ENCODE data around the gene WRNIP1. TPM values are rescaled to one million over a fixed set of nuclear protein-coding genes. Genes with fewer than 3 reads are reported as not detected.

WRNIP1 gene
- total and polyA plus RNA-seq, 2 of the 13 experiments (the other 11 are each of a cell fraction or from before 2014, with no cell fraction given): 77.7 to 90.3 TPM

DNA sequence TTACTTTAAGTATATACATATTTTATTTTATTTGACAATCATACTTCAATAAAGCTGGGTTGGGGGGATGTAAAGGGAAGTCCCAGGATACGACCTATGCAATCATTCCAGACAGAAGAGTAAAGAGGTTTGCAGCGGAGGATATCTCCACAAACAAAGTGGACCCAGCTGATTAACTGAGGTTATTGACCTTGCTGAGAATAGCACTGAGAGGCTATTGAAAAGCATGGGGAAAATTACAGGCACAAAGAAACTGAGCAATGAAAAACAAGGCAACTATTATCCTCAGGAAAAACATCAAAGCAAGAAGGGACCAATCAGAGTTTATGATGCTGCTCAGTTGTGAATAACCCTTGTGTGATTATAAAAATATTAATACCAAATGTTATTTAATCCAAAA lies 43.8 kb downstream of the WRNIP1 start (continued):
- TF ChIP-seq USF2 (IDR thresholded peaks at IDR 0.05; ENCODE audit: low read depth, low read length) (no peak), USF2 (CRISPR knock-in tag; IDR thresholded peaks at IDR 0.05; ENCODE audit: borderline replicate concordance) (no peak), ZKSCAN1 (IDR thresholded peaks at IDR 0.05; ENCODE audit: low read length) (no peak), ZSCAN29 (CRISPR knock-in tag; conservative IDR thresholded peaks at IDR 0.05) (no peak), ZNF124 (CRISPR knock-in tag; IDR thresholded peaks at IDR 0.05) (no peak), NAIF1 (CRISPR knock-in tag; IDR thresholded peaks at IDR 0.05; ENCODE audit: borderline replicate concordance) (no peak), ZNF253 (CRISPR knock-in tag; IDR thresholded peaks at IDR 0.05; ENCODE audit: borderline replicate concordance) (no peak), CREM (IDR thresholded peaks at IDR 0.05) (no peak), CREM (CRISPR knock-in tag; IDR thresholded peaks at IDR 0.05) (no peak), ZNF205 (CRISPR knock-in tag; IDR thresholded peaks at IDR 0.05) (no peak), ZFY (CRISPR knock-in tag; IDR thresholded peaks at IDR 0.05) (no peak), ZNF652 (CRISPR knock-in tag; IDR thresholded peaks at IDR 0.05; ENCODE audit: borderline replicate concordance, low read depth) (no peak), ZSCAN21 (CRISPR knock-in tag; IDR thresholded peaks at IDR 0.05; ENCODE audit: borderline replicate concordance) (no peak), ZNF607 (CRISPR knock-in tag; IDR thresholded peaks at IDR 0.05; ENCODE audit: borderline replicate concordance) (no peak), MEIS1 (CRISPR knock-in tag; IDR thresholded peaks at IDR 0.05; ENCODE audit: borderline replicate concordance) (no peak), ZNF546 (CRISPR knock-in tag; conservative IDR thresholded peaks at IDR 0.05) (no peak), HOXD1 (CRISPR knock-in tag; IDR thresholded peaks at IDR 0.05) (no peak), POLR2G (IDR thresholded peaks at IDR 0.05; ENCODE audit: low read depth, low read length) (no peak), EEA1 (CRISPR knock-in tag; IDR thresholded peaks at IDR 0.05; ENCODE audit: borderline replicate concordance) (no peak), SP140L (CRISPR knock-in tag; IDR thresholded peaks at IDR 0.05; ENCODE audit: borderline replicate concordance) (no peak), DNMT3B (CRISPR knock-in tag; conservative IDR thresholded peaks at IDR 0.05) (no peak), ELF1 (CRISPR knock-in tag; IDR thresholded peaks at IDR 0.05) (no peak), TFDP1 (CRISPR knock-in tag; IDR thresholded peaks at IDR 0.05; ENCODE audit: borderline replicate concordance) (no peak), POLR2AphosphoS2 (IDR thresholded peaks at IDR 0.05; ENCODE audit: low read depth, low read length) (no peak), ZNF510 (CRISPR knock-in tag; IDR thresholded peaks at IDR 0.05; ENCODE audit: low read depth) (no peak)
- TF ChIP-seq, protein P1, sequence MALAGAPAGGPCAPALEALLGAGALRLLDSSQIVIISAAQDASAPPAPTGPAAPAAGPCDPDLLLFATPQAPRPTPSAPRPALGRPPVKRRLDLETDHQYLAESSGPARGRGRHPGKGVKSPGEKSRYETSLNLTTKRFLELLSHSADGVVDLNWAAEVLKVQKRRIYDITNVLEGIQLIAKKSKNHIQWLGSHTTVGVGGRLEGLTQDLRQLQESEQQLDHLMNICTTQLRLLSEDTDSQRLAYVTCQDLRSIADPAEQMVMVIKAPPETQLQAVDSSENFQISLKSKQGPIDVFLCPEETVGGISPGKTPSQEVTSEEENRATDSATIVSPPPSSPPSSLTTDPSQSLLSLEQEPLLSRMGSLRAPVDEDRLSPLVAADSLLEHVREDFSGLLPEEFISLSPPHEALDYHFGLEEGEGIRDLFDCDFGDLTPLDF (CRISPR knock-in tag; IDR thresholded peaks at IDR 0.05): no peak
- TF ChIP-seq, protein P2, sequence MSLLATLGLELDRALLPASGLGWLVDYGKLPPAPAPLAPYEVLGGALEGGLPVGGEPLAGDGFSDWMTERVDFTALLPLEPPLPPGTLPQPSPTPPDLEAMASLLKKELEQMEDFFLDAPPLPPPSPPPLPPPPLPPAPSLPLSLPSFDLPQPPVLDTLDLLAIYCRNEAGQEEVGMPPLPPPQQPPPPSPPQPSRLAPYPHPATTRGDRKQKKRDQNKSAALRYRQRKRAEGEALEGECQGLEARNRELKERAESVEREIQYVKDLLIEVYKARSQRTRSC (CRISPR knock-in tag; IDR thresholded peaks at IDR 0.05; ENCODE audit: low read depth): no peak
- TF ChIP-seq, protein P3, sequence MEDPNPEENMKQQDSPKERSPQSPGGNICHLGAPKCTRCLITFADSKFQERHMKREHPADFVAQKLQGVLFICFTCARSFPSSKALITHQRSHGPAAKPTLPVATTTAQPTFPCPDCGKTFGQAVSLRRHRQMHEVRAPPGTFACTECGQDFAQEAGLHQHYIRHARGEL (CRISPR knock-in tag; IDR thresholded peaks at IDR 0.05): no peak

All from HepG2 (cell line).